ENCODE measurements around the gene TSPAN11.

Gene TSPAN11

DNA sequence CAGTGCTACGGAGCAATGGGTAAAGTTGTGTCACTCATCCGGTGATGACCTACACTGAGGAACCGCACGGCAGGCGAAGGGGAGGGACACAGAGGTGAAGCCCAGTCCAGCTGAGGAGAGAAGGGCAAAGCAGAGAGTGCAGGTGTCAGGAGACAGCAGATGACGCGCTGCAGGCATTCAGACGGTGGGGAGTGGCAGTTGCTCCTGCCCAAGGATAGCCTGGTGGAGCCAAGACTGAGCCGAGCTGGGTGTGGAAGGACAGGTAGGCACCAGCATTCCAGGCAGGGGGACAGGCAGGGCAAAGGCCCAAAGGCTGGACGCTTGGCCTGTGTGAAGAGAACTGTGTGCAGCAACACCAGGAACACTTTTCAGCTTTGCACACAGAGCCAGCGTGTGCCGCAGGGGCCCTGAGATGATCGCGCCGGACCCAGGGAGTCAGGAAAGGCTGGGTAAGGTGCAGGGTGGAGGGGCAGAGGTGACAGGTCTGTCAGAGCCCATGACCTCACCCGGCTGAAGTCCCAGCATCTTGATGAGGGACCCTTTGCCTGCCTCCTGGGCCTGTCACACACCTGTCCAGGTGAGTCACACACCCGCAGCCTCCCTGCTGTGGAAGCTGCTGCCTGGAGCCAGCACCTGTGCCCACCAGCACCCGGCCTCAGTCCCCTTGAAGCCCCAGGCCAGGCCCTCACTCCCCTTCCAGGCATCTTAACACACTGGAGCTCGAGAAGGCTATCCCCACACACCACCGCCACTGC lies 48.4 kb downstream of the TSPAN11 start:
- no peak overlapping the region for H3K4me3 ChIP-seq (replicated peaks; ENCODE audit: low read depth, low read length)
- TF ChIP-seq, protein P1, sequence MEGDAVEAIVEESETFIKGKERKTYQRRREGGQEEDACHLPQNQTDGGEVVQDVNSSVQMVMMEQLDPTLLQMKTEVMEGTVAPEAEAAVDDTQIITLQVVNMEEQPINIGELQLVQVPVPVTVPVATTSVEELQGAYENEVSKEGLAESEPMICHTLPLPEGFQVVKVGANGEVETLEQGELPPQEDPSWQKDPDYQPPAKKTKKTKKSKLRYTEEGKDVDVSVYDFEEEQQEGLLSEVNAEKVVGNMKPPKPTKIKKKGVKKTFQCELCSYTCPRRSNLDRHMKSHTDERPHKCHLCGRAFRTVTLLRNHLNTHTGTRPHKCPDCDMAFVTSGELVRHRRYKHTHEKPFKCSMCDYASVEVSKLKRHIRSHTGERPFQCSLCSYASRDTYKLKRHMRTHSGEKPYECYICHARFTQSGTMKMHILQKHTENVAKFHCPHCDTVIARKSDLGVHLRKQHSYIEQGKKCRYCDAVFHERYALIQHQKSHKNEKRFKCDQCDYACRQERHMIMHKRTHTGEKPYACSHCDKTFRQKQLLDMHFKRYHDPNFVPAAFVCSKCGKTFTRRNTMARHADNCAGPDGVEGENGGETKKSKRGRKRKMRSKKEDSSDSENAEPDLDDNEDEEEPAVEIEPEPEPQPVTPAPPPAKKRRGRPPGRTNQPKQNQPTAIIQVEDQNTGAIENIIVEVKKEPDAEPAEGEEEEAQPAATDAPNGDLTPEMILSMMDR (IDR thresholded peaks at IDR 0.05; ENCODE audit: low read length, missing control alignments): no peak
- no peak for DNase-seq (ENCODE audit: low read depth)

DNA sequence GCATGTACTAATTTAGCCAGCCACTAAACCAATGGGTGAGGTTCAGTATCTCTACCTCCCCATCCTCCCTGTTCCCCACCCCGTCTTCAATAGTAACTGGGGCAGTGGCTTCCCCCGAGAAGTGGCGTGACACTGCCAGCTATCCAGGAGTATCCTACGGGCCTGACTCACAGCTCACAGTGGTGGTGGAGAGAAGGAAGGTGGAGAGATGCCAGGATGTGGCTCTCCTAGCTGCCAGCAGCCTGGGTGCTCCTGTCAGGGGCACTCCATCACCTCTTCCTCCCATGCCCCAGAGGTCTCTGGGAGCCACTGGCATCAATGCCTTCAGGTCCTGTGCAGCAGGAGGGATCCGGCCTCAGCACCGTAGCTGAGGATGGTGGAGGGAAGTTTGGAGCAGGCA lies 49.0 kb downstream of the TSPAN11 start:
- DNase-seq (ENCODE audit: low read depth): no peak
- no peak overlapping the region for H3K4me3 ChIP-seq (replicated peaks; ENCODE audit: low read depth, low read length)
- TF ChIP-seq, protein P1 (IDR thresholded peaks at IDR 0.05; ENCODE audit: low read length, missing control alignments): no peak

DNA sequence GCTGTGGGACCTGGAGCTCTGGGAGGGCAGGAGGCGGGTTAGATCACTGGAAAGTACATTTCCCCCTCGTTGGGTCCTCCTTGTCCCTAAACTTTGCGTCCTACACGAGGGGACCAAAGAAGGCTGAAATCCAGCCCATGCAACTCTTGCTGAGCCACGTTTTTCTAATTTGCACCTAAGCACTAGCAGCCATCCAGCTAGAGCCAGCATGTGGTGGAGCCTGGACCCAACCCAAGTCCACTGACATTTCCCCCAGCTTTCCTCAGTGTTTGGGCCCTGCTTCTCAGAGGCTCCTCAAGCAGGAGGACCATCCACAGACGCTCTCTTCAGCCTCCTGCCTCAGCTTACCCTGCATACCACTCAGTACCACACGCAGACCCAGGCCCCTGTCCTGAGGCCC lies 49.7 kb downstream of the TSPAN11 start:
- no peak for DNase-seq (ENCODE audit: low read depth)
- TF ChIP-seq, protein P1 (IDR thresholded peaks at IDR 0.05; ENCODE audit: low read length, missing control alignments): no peak
- no peak overlapping the region for H3K4me3 ChIP-seq (replicated peaks; ENCODE audit: low read depth, low read length)

DNA sequence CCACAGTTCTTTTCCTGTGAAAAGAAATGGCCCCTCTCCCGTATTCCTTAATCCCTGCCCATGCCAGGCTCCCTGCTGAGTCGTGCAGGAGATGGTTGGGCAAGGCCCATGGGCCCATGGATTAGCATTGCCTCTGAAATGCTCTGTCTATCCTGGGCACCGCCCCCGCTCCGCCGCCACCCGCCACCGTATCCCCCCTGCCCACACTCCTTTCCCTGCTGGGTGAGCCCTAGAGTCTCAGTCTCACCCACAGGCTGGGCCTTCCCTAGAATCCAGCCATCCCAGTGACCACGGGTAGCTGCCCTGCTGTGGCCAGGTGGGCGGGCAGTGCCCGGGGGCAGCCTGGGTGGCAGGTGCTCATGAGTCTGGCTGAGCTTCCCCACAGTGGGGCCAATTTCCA lies 50.6 kb downstream of the TSPAN11 start:
- TF ChIP-seq, protein P1 (IDR thresholded peaks at IDR 0.05; ENCODE audit: low read length, missing control alignments): no peak
- H3K4me3 ChIP-seq (replicated peaks; ENCODE audit: low read depth, low read length): no peak overlapping the region
- DNase-seq (ENCODE audit: low read depth): no peak

DNA sequence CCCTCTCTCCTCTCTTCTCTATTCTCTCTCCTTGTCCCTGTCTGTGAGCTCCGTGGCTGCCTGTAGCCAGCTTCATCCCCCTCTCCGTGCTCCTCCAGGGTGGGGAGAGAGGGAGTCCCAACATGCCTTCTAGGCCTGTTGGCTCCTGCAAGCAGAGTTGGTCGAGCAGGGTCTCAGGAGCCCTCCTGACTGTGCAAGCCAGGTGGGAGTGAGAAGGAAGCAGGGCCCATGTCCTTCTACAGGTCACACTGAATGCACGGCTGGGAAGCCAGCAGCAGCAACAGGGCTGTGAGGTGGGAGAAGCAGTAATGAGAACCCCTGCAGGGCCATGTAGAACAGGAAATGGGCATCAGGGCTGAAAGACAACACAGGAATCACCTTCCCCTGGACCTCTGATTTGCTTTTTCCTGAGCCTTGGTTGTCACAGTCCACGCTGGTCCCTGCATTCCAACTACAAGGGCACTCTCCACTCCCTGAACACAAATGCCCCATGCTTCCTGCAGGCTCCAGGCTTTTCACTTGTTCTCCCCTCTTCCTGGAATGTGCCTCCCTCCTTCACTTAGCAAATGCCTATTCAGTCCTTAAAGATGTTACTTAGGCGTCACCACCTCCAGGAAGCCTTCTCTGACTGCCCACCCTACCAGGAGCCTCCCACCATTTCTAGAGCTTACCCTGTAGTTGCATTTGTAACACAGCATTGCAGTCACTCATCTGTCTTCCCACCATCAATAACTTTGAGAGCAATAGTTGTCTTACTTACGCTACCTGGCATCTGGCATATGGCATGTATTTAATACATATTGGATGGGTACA lies 51.2 kb downstream of the TSPAN11 start:
- H3K4me3 ChIP-seq (replicated peaks; ENCODE audit: low read depth, low read length): no peak overlapping the region
- DNase-seq (ENCODE audit: low read depth): no peak
- TF ChIP-seq, protein P1 (IDR thresholded peaks at IDR 0.05; ENCODE audit: low read length, missing control alignments): no peak

DNA sequence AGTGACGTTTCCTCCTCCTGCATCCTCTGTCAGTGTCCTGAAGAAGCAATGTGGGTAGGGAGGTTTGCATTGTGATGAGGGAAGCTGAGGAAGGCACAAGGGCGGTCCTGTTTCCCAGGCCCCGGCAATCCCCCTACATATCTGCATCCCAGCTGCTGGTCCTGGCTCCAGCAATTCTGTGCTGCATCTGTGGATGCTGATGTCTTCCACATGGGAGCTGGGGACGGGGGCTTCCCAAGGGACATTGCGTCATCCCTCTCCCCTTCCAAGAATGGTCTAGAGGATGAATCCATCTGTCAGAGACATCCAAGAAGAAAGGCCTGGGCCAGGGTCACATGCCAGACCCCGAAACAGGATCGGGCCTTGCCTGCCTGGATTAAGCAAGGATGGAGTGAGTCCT lies 52.1 kb downstream of the TSPAN11 start:
- DNase-seq (ENCODE audit: low read depth): no peak
- H3K4me3 ChIP-seq (replicated peaks; ENCODE audit: low read depth, low read length): no peak overlapping the region
- TF ChIP-seq, protein P1 (IDR thresholded peaks at IDR 0.05; ENCODE audit: low read length, missing control alignments): no peak
